Thoracic aorta (tissue), 2 donors: ENCODE data around the gene NAT9. TPM values are rescaled to one million over a fixed set of nuclear protein-coding genes. Genes with fewer than 3 reads are reported as not detected.

Source experiments
- ATAC-seq: fragments of 150-250 bp; one replicate; pipeline ENCODE4 v1.8.0; 2017; ENCODE audit warnings: low read depth; ENCODE audit not compliant: insufficient number of reproducible peaks, low FRiP score
- DNase-seq: peaks from one replicate; pipeline ENCODE4 v3.0.0-alpha.2; 2020; ENCODE audit warnings: low spot score
- H3K27ac ChIP-seq, 2 donors: fragments of 200-600 bp; sonication (generic); 1 replicate in 1 of 2; 2 replicates in 1 of 2; pipeline ENCODE4 v1.5.1; 2016; ENCODE audit warnings: mild to moderate bottlenecking in 2 of 2, moderate library complexity in 2 of 2
- H3K27me3 ChIP-seq: fragments of 200-600 bp; sonication (generic); replicated peaks from 2 replicates; pipeline ENCODE4 v1.6.0; 2016; ENCODE audit warnings: mild to moderate bottlenecking; ENCODE audit not compliant: insufficient read depth
- H3K36me3 ChIP-seq: fragments of 200-600 bp; sonication (generic); one replicate; pipeline ENCODE4 v1.5.1; 2016
- H3K4me1 ChIP-seq, 2 donors: fragments of 200-600 bp; sonication (generic); 1 replicate in 1 of 2; 2 replicates in 1 of 2; pipeline versions ENCODE4 v1.5.1 to v1.6.0; 2016; ENCODE audit warnings: low read depth in 2 of 2, mild to moderate bottlenecking in 1 of 2; ENCODE audit not compliant: control insufficient read depth in 1 of 2
- H3K4me3 ChIP-seq: fragments of 200-600 bp; sonication (generic); 2 replicates; pipeline ENCODE4 v1.5.1; 2016; ENCODE audit warnings: mild to moderate bottlenecking
- H3K9me3 ChIP-seq: fragments of 200-600 bp; sonication (generic); 2 replicates; pipeline ENCODE4 v1.5.1; 2016
- CTCF ChIP-seq: fragments of 200-600 bp; sonication (generic); IDR thresholded peaks from one replicate; pipeline ENCODE4 v1.5.1; 2019; ENCODE audit warnings: antibody characterized with exemption
- total RNA-seq, 2 donors: library from RNA; depleted of rRNA; stranded (reverse); fragments of >200 nt; gene quantifications; one replicate each; pipeline versions ENCODE4 v1.1.0 to v1.2.3, GENCODE V29; 2016

NAT9 gene
- total RNA-seq, 2 donors from 2014 or later: 37.1 to 39.4 TPM

DNA sequence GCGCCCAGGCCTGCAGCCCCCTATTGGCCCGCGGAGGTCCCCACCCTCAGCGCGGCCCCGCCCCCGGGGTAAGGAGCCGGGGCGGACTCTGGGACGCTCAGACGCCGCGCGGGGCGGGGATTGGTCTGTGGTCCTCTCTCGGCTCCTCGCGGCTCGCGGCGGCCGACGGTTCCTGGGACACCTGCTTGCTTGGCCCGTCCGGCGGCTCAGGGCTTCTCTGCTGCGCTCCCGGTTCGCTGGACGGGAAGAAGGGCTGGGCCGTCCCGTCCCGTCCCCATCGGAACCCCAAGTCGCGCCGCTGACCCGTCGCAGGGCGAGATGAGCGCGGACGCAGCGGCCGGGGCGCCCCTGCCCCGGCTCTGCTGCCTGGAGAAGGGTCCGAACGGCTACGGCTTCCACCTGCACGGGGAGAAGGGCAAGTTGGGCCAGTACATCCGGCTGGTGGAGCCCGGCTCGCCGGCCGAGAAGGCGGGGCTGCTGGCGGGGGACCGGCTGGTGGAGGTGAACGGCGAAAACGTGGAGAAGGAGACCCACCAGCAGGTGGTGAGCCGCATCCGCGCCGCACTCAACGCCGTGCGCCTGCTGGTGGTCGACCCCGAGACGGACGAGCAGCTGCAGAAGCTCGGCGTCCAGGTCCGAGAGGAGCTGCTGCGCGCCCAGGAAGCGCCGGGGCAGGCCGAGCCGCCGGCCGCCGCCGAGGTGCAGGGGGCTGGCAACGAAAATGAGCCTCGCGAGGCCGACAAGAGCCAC is 27.4 kb downstream of the NAT9 start, which contains the start of gene NHERF1:
NHERF1 (plus strand) TSS at position 100 of the 750 bp plus-strand sequence; CDS start at position 319, 219 bp downstream.
- TF ChIP-seq CTCF: no peak
- Histone ChIP-seq H3K4me1 (peaks cover 11 to 37% of the 10 kb centered on the region in 2 donors), H3K4me3 (peak within 1 kb of the TSS; percentile 98), H3K27ac (peak within 1 kb of the TSS; percentile 70 to 85), H3K27me3 (no peaks in the 10 kb centered on the region), H3K9me3 (no peaks in the 10 kb centered on the region), H3K36me3 (no peaks in the 10 kb centered on the region)
- DNase-seq (peak; percentile 75), ATAC-seq (no peak)

DNA sequence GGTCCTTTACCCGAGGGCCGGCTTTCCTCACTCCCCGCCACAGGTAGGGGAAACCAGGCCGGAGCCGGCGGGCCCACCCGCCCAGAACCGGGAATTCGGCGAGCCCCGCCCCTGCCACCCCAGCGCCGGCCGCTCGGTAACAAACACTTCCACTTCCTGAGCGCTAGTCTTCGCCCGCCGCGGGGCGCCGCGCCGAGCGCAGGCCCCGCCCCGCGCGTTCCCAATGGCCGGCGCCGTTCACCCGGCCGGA is 27.9 kb downstream of the NAT9 start:
- TF ChIP-seq CTCF: peak; percentile 29
- H3K4me1 ChIP-seq: peaks cover 11 to 37% of the 10 kb centered on the region in 2 donors
- ATAC-seq (peak; percentile 61), DNase-seq (no peak)
- no peaks in the 10 kb centered on the region for H3K27me3 ChIP-seq
- H3K36me3 ChIP-seq: no peaks in the 10 kb centered on the region
- H3K4me3 ChIP-seq: peak overlapping the region; percentile 98
- peak overlapping the region; percentile 58 to 85 for H3K27ac ChIP-seq
- no peaks in the 10 kb centered on the region for H3K9me3 ChIP-seq

GRCh38 chr17:74746922-74747321 is 29.2 kb downstream of the NAT9 start:
- DNase-seq (no peak), ATAC-seq (no peak)
- Histone ChIP-seq H3K27ac (peak overlapping the region in 1 of 2 donors; percentile 8), H3K4me1 (peaks cover 11 to 37% of the 10 kb centered on the region in 2 donors), H3K27me3 (no peaks in the 10 kb centered on the region), H3K36me3 (no peaks in the 10 kb centered on the region), H3K9me3 (no peaks in the 10 kb centered on the region), H3K4me3 (no peak overlapping the region)
- no peak for TF ChIP-seq CTCF

DNA sequence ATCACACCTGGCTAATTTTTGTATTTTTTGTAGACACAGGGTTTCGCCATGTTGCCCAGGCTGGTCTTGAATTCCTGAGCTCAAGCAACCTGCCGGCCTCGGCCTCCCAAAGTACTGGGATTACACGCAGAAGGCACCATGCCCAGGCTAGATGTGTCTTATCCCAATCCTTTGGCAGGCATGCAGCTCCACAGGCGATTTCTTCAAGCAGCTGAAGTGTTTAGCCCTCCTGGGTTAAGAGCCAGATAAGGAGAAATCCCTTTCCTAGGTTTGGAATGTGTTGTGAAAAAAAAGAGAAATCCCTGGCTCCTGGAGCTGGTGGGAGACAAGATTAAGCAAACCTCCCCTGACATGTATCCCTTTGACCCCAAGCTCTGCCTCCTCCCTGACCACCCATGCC is 29.8 kb downstream of the NAT9 start:
- DNase-seq (no peak), ATAC-seq (no peak)
- H3K36me3 ChIP-seq: no peaks in the 10 kb centered on the region
- no peak for TF ChIP-seq CTCF
- H3K4me3 ChIP-seq: no peak overlapping the region
- no peak overlapping the region for H3K27ac ChIP-seq
- no peaks in the 10 kb centered on the region for H3K27me3 ChIP-seq
- H3K4me1 ChIP-seq: peaks cover 11 to 37% of the 10 kb centered on the region in 2 donors
- no peaks in the 10 kb centered on the region for H3K9me3 ChIP-seq

GRCh38 chr17:74745548-74746177 is 30.5 kb downstream of the NAT9 start:
- no peak for DNase-seq
- Histone ChIP-seq H3K36me3 (no peaks in the 10 kb centered on the region), H3K27ac (peak overlapping the region in 1 of 2 donors; percentile 39), H3K4me1 (peaks cover 11 to 31% of the 10 kb centered on the region in 2 donors), H3K4me3 (no peak overlapping the region), H3K27me3 (no peaks in the 10 kb centered on the region), H3K9me3 (no peaks in the 10 kb centered on the region)
- no peak for TF ChIP-seq CTCF
- no peak for ATAC-seq
